H1 (cell line): ENCODE results near the gene PREX1. TPM values are rescaled to one million over a fixed set of nuclear protein-coding genes. Genes with fewer than 3 reads are reported as not detected.

ENCODE experiments used
- CTCF ChIA-PET: fragments of 300-600 bp; sonication (Branson Sonifier 250); formaldehyde crosslinking; loops from one replicate; lab custom pipeline; 2021; ENCODE audit not compliant: partially characterized antibody; lab: Charles Lee
- POLR2A ChIA-PET: fragments of 300-600 bp; sonication (Branson Sonifier 250); formaldehyde crosslinking; loops from one replicate; lab custom pipeline; 2021; ENCODE audit warnings: inconsistent platforms; ENCODE audit not compliant: partially characterized antibody; lab: Charles Lee
- DNase-seq, 2 experiments: peaks; one replicate each; pipeline versions ENCODE4 v3.0.0 to v3.0.0-alpha.2; 2010 to 2022; ENCODE audit warnings: low spot score in 2 of 2, low read depth in 1 of 2, mixed read lengths in 1 of 2
- FAIRE-seq: peaks from 2 replicates; lab custom pipeline; 2011; peaks lifted over from hg19 to GRCh38; lab: Jason Lieb, UNC
- H2AFZ ChIP-seq: 2 replicates; pipeline ENCODE4 v1.8.1; 2012; ENCODE audit warnings: low read length, inconsistent platforms
- H2AK5ac ChIP-seq: 2 replicates; pipeline ENCODE4 v1.6.1; 2013; ENCODE audit warnings: low read depth, low read length
- H2BK120ac ChIP-seq: replicated peaks from 2 replicates; pipeline ENCODE3; 2013; ENCODE audit warnings: low read depth, low read length, inconsistent platforms
- H2BK12ac ChIP-seq: 2 replicates; pipeline ENCODE4 v1.6.1; 2013; ENCODE audit warnings: low read depth, low read length
- H2BK15ac ChIP-seq: 2 replicates; pipeline ENCODE4 v1.6.1; 2013; ENCODE audit warnings: low read length
- H2BK20ac ChIP-seq: 2 replicates; pipeline ENCODE4 v1.6.1; 2013; ENCODE audit warnings: low read length
- H2BK5ac ChIP-seq: 2 replicates; pipeline ENCODE4 v1.6.1; 2013; ENCODE audit warnings: low read depth, low read length
- H3K14ac ChIP-seq: 2 replicates; pipeline ENCODE4 v1.6.1; 2013; ENCODE audit warnings: inconsistent platforms; ENCODE audit not compliant: insufficient read length
- H3K18ac ChIP-seq: 2 replicates; pipeline ENCODE4 v1.6.1; 2013; ENCODE audit warnings: low read length; ENCODE audit errors: extremely low read depth
- H3K23ac ChIP-seq: 2 replicates; pipeline ENCODE4 v1.6.1; 2013; ENCODE audit warnings: inconsistent platforms; ENCODE audit not compliant: insufficient read length
- H3K23me2 ChIP-seq: 2 replicates; pipeline ENCODE4 v1.6.1; 2013; ENCODE audit warnings: low read depth, low read length
- H3K27ac ChIP-seq: 2 replicates; pipeline ENCODE4 v1.6.1; 2011; ENCODE audit warnings: low read depth, low read length, inconsistent platforms
- H3K27me3 ChIP-seq, 4 experiments: replicated peaks in 1 of 4; 1 replicate in 1 of 4; 2 replicates in 3 of 4; pipeline versions ENCODE4 v1.6.1 to v1.8.1; 2011 to 2013; ENCODE audit warnings: low read length in 3 of 4, mild to moderate bottlenecking in 3 of 4, inconsistent platforms in 2 of 4, mixed read lengths in 2 of 4, moderate library complexity in 1 of 4; ENCODE audit not compliant: control insufficient read depth in 3 of 4, insufficient read depth in 3 of 4; ENCODE audit errors: extremely low read depth in 1 of 4
- H3K36me3 ChIP-seq, 4 experiments: 2 replicates each; pipeline versions ENCODE4 v1.6.1 to v1.8.1; 2011 to 2013; ENCODE audit warnings: mild to moderate bottlenecking in 4 of 4, low read length in 3 of 4, moderate library complexity in 2 of 4, control low read depth in 1 of 4, inconsistent platforms in 1 of 4; ENCODE audit not compliant: insufficient read depth in 4 of 4, control insufficient read depth in 2 of 4
- H3K4ac ChIP-seq: replicated peaks from 2 replicates; pipeline ENCODE3; 2013; ENCODE audit warnings: low read length, low read depth, mixed read lengths, inconsistent platforms; ENCODE audit not compliant: insufficient read length
- H3K4me1 ChIP-seq, 4 experiments: replicated peaks in 1 of 4; 1 replicate in 1 of 4; 2 replicates in 3 of 4; pipeline versions ENCODE4 v1.6.1 to v1.8.1; 2011 to 2013; ENCODE audit warnings: low read length in 3 of 4, inconsistent platforms in 2 of 4, mixed read lengths in 1 of 4; ENCODE audit not compliant: insufficient read depth in 4 of 4, control insufficient read depth in 3 of 4
- H3K4me2 ChIP-seq, 2 experiments: 2 replicates each; pipeline versions ENCODE4 v1.6.1 to v1.8.1; 2011 to 2013; ENCODE audit warnings: low read depth in 2 of 2, low read length in 2 of 2, control low read depth in 1 of 2, inconsistent platforms in 1 of 2, mild to moderate bottlenecking in 1 of 2; ENCODE audit not compliant: insufficient read depth in 1 of 2
- H3K4me3 ChIP-seq, 4 experiments: fragments of 200-600, 300-600 bp in 1 of 4; sonication (generic), shearing (Covaris generic), sonication (Bioruptor Twin) in 1 of 4; 2 replicates each; pipeline versions ENCODE4 v1.5.1 to v1.8.1; 2011 to 2016; ENCODE audit warnings: low read length in 4 of 4, low read depth in 3 of 4, control low read depth in 2 of 4, inconsistent platforms in 2 of 4, mild to moderate bottlenecking in 2 of 4, mixed read lengths in 1 of 4, moderate library complexity in 1 of 4; ENCODE audit not compliant: insufficient read depth in 2 of 4; ENCODE audit errors: extremely low read depth in 1 of 4
- H3K56ac ChIP-seq: replicated peaks from 2 replicates; pipeline ENCODE3; 2013; ENCODE audit warnings: low read depth, mild to moderate bottlenecking, mixed read lengths, low read length, inconsistent platforms; ENCODE audit not compliant: insufficient read length
- H3K79me1 ChIP-seq: 2 replicates; pipeline ENCODE4 v1.6.1; 2013; ENCODE audit warnings: low read depth, low read length, control low read depth
- H3K79me2 ChIP-seq, 2 experiments: 2 replicates each; pipeline versions ENCODE4 v1.6.1 to v1.8.1; 2012 to 2013; ENCODE audit warnings: low read length in 2 of 2, mild to moderate bottlenecking in 2 of 2, inconsistent platforms in 1 of 2; ENCODE audit not compliant: insufficient read depth in 2 of 2, control insufficient read depth in 1 of 2
- H3K9ac ChIP-seq, 4 experiments: replicated peaks in 1 of 4; 1 replicate in 1 of 4; 2 replicates in 3 of 4; pipeline versions ENCODE4 v1.6.1 to v1.8.1; 2011 to 2013; ENCODE audit warnings: low read depth in 3 of 4, low read length in 3 of 4, control low read depth in 2 of 4, mild to moderate bottlenecking in 2 of 4, moderate library complexity in 2 of 4, inconsistent platforms in 1 of 4; ENCODE audit errors: extremely low read depth in 1 of 4
- H3K9me3 ChIP-seq, 2 experiments: 2 replicates each; pipeline versions ENCODE4 v1.6.1 to v1.8.1; 2012 to 2013; ENCODE audit warnings: mild to moderate bottlenecking in 2 of 2, moderate library complexity in 2 of 2, control low read depth in 1 of 2, inconsistent platforms in 1 of 2, low read depth in 1 of 2, low read length in 1 of 2, mixed read lengths in 1 of 2; ENCODE audit not compliant: insufficient read depth in 2 of 2
- H4K20me1 ChIP-seq, 2 experiments: replicated peaks in 1 of 2; 2 replicates each; pipeline versions ENCODE3 to v1.8.1; 2011 to 2013; ENCODE audit warnings: inconsistent platforms in 2 of 2, low read length in 2 of 2, mild to moderate bottlenecking in 1 of 2; ENCODE audit not compliant: insufficient read depth in 2 of 2, control insufficient read depth in 1 of 2
- H4K5ac ChIP-seq: 2 replicates; pipeline ENCODE4 v1.6.1; 2013; ENCODE audit warnings: low read length, low read depth, mixed read lengths, inconsistent platforms; ENCODE audit not compliant: insufficient read length
- H4K8ac ChIP-seq: 2 replicates; pipeline ENCODE4 v1.8.0; 2013; ENCODE audit warnings: mild to moderate bottlenecking, moderate library complexity, low read length, inconsistent platforms; ENCODE audit not compliant: insufficient read depth; ENCODE audit errors: extremely low read depth
- H4K91ac ChIP-seq: replicated peaks from 2 replicates; pipeline ENCODE3; 2013; ENCODE audit warnings: low read length, mixed read lengths, inconsistent platforms; ENCODE audit not compliant: insufficient read length
- BCL11A ChIP-seq, 2 experiments: IDR thresholded peaks; one replicate each; pipeline ENCODE4 v1.6.1; 2011; ENCODE audit warnings: low read depth in 2 of 2, low read length in 2 of 2, mild to moderate bottlenecking in 2 of 2
- EZH2 ChIP-seq: fragments of 200-600 bp; sonication (generic); IDR thresholded peaks from 2 replicates; pipeline ENCODE4 v1.7.1; 2012; ENCODE audit warnings: low read depth, mild to moderate bottlenecking, moderate library complexity, low read length, inconsistent platforms; ENCODE audit not compliant: severe bottlenecking
- FOSL1 ChIP-seq: IDR thresholded peaks from 2 replicates; pipeline ENCODE4 v1.6.1; 2011; ENCODE audit warnings: mild to moderate bottlenecking, low read depth, low read length, moderate library complexity; ENCODE audit not compliant: insufficient read depth
- GABPA ChIP-seq: IDR thresholded peaks from 2 replicates; pipeline ENCODE4 v1.6.1; 2011; ENCODE audit warnings: mild to moderate bottlenecking, low read length, moderate library complexity, borderline replicate concordance; ENCODE audit not compliant: insufficient read depth
- JUN ChIP-seq: IDR thresholded peaks from 2 replicates; pipeline ENCODE4 v1.6.1; 2011; ENCODE audit warnings: low read depth, mild to moderate bottlenecking, improper control_type of control experiment, low read length
- KDM5A ChIP-seq: fragments of 200-600 bp; IDR thresholded peaks from 2 replicates; pipeline ENCODE4 v1.7.1; 2012; ENCODE audit warnings: mild to moderate bottlenecking, low read length, inconsistent platforms, mixed read lengths
- MAX ChIP-seq: IDR thresholded peaks from 2 replicates; pipeline ENCODE4 v1.6.1; 2012; ENCODE audit warnings: inconsistent platforms
- NANOG ChIP-seq: IDR thresholded peaks from 2 replicates; pipeline ENCODE4 v1.6.1; 2011; ENCODE audit warnings: low read length, low read depth, mild to moderate bottlenecking, inconsistent platforms; ENCODE audit not compliant: insufficient read depth, poor library complexity, severe bottlenecking
- RFX5 ChIP-seq: IDR thresholded peaks from 2 replicates; pipeline ENCODE4 v1.6.1; 2011; ENCODE audit warnings: low read depth, low read length, improper control_type of control experiment, borderline replicate concordance
- SIN3A ChIP-seq, 2 experiments: IDR thresholded peaks in 1 of 2; conservative IDR thresholded peaks in 1 of 2; 2 replicates each; pipeline ENCODE4 v1.6.1; 2011 to 2012; ENCODE audit warnings: low read length in 2 of 2, improper control_type of control experiment in 1 of 2, low read depth in 1 of 2, mild to moderate bottlenecking in 1 of 2
- TAF1 ChIP-seq: IDR thresholded peaks from 2 replicates; pipeline ENCODE4 v1.6.1; 2011; ENCODE audit warnings: mild to moderate bottlenecking, low read depth, low read length
- WGBS, 2 experiments: shearing (Covaris generic) in 1 of 2; methylation state at CpG; one replicate each; pipeline versions ENCODE4 v1.1.6 to v1.1.7; 2013 to 2015; ENCODE audit warnings: low lambda C conversion rate in 2 of 2, mixed read lengths in 2 of 2, inconsistent platforms in 1 of 2, low coverage in 1 of 2, missing lambda C conversion rate in 1 of 2; ENCODE audit not compliant: insufficient replicate concordance in 2 of 2, insufficient coverage in 1 of 2, insufficient read length in 1 of 2; ENCODE audit errors: extremely low coverage in 1 of 2, missing lambda C conversion rate in 1 of 2; 5-methylcytosine and 5-hydroxymethylcytosine counted together
- polyA plus RNA-seq, 7 experiments: library from polyadenylated mRNA; depleted of rRNA in 3 of 7; stranded (reverse) in 5 of 7; unstranded in 2 of 7; fragments of >200 nt in 5 of 7; fragments of 200-250 nt in 2 of 7; gene quantifications; 1 replicate in 5 of 7; 2 replicates in 1 of 7; 4 replicates in 1 of 7; pipeline versions ENCODE4 v1.2.1 to v1.2.3, GENCODE V29; 2011 to 2013; ENCODE audit warnings: missing spikeins in 2 of 7, mixed read lengths in 2 of 7
- total RNA-seq: library from RNA; stranded (reverse); fragmentation: NEBNext Ultra II Directional; extraction: Animal tissue kit (Norgen Biotek cat#: 25700); gene quantifications from 2 replicates; pipeline ENCODE4 v1.2.1, GENCODE V29; 2021

The PREX1 gene
- total and polyA plus RNA-seq, 2 of the 8 experiments (the other 6 are each of a cell fraction or from before 2014, with no cell fraction given), result 10.7 to 12.8 TPM

GRCh38 chr20:48738399-48739304, 89.1 kb downstream of the PREX1 start:
- no peak overlapping the region for H3K9ac ChIP-seq
- no peak overlapping the region for H4K5ac ChIP-seq
- H4K20me1 ChIP-seq, result no peaks in the 10 kb centered on the region
- no peak overlapping the region for H2BK12ac ChIP-seq
- no peak overlapping the region for H2BK5ac ChIP-seq
- no peak overlapping the region; the same call in 1 of the 2 replicates for H3K27ac ChIP-seq
- no peaks in the 10 kb centered on the region for H3K9me3 ChIP-seq
- FAIRE-seq (no peak), DNase-seq (no peak)
- no peaks in the 10 kb centered on the region for H3K36me3 ChIP-seq
- H2BK20ac ChIP-seq, result no peak overlapping the region
- H3K79me2 ChIP-seq, result no peaks in the 10 kb centered on the region
- H2AK5ac ChIP-seq, result no peak overlapping the region
- H3K4me3 ChIP-seq, result no peak overlapping the region
- H3K4me2 ChIP-seq, result no peak overlapping the region
- no peak overlapping the region for H2BK15ac ChIP-seq
- no peaks in the 10 kb centered on the region for H3K79me1 ChIP-seq
- no peak overlapping the region for H4K8ac ChIP-seq
- H3K4me1 ChIP-seq, result peaks cover 0 to 3% (median 0%) of the 10 kb centered on the region in 4 experiments; a peak in 3 of 7 replicates
- no peak overlapping the region for H3K56ac ChIP-seq
- H2BK120ac ChIP-seq, result no peak overlapping the region
- 83% methylated on average over 11 of the region's 11 CpGs; no CpG with 5 or more reads in 1 of the 2 experiments for whole genome bisulfite sequencing, 2 experiments
- no peak overlapping the region for H3K14ac ChIP-seq
- H3K23ac ChIP-seq, result no peak overlapping the region
- H4K91ac ChIP-seq, result no peak overlapping the region
- no peaks in the 10 kb centered on the region for H3K27me3 ChIP-seq
- ChIA-PET CTCF (interaction anchor here (0.6 to 1.7 kb wide), 2 partner anchors 40 to 54 kb away, joined by 4 read pairs; no protein-coding TSS in a partner anchor), POLR2A (interaction anchor here (1.2 to 1.6 kb wide), 4 partner anchors 10 to 89 kb away, joined by 3 to 7 read pairs (median 4); partner anchors contain the start of gene PREX1)
- H3K18ac ChIP-seq, result no peak overlapping the region
- H3K23me2 ChIP-seq, result no peaks in the 10 kb centered on the region
- no peak overlapping the region for H3K4ac ChIP-seq
- H2AFZ ChIP-seq, result no peak overlapping the region
- TF ChIP-seq RFX5 (no peak), GABPA (no peak), EZH2 (no peak), JUN (no peak), TAF1 (no peak), MAX (no peak), BCL11A (IDR thresholded peaks at IDR 0.05; ENCODE audit: low read depth in 2 of 2, low read length in 2 of 2) (no peak), NANOG (no peak), KDM5A (no peak), FOSL1 (no peak), SIN3A (conservative IDR thresholded peaks at IDR 0.05 in 1 of 2, IDR thresholded peaks at IDR 0.05 in 1 of 2; ENCODE audit: low read depth in 1 of 2, low read length in 2 of 2) (no peak)
